ENCODE results near the gene CYRIA.

CYRIA gene

GRCh38 chr2:16669388-16669787 lies 3.8 kb upstream of the CYRIA start:
- DNase-seq (ENCODE audit: low read depth), result no peak

DNA sequence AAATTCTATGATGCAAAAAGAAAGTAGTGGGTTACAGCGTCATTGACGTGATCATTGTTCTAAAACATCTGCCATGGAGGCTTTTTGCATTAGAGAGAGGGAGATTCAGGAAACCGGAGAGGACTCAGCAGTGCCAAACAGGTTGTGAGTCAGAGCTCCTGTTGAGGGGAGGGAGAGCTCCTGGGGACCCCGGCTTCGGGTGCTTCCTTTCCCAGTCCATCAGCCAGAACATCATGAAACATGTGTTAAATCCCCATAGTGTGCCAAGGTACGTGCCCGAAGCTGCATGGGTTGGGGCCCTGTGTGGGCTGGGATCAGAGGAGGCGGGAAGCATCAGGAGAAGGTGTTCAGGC lies 791 bp upstream of the CYRIA start:
- DNase-seq (ENCODE audit: low read depth), result no peak

DNA sequence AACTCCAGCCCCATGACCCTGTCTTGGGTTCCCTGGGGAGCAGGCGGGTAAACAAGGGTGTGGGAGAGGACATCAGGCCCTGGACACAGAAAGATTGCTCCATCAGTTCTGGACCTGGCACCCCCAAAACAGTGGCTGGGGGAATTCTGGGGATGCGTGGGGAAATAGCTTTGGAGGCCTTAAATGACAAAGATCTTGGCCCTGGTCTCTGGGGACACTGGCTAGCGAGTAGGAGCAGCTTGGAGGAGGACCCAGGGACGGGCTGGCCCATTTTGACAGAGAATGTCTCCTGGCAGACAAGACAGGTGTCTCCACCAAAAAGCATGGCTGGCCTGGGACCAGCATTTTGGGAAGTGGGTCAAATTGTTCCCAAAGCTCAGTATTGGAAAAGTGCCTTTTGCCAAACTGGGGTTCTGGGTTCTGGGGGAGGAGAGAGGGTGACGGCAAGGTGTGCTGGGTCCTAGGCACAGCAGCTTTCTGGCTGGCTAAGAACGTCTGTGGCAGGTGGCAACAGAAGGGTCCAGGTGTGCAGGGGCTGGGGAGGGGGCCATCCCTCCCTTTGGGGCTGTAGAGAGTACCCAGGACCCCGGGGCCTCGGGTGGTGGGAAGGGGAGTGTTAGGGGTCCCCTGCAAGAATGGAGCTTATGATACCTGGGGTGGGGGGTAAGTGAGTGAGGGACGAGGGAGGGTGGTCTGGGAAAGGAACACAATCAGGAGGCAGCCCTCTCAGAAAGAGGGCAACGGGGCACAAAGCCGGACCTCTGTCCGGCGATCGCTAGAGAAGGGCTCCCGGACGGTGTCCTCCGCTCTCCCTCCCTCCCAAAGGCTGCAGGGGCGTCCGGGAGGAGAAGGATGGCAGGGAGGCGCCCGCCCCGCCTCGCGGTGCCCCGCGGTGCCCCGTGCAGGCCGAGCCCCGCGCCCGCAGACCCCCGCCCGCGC lies 556 bp downstream of the CYRIA start:
- no peak for DNase-seq (ENCODE audit: low read depth)

GRCh38 chr2:16664052-16664731 lies 1.4 kb downstream of the CYRIA start:
- no peak for DNase-seq (ENCODE audit: low read depth)

- DNase-seq (ENCODE audit: low read depth), result no peak
These were observed 2.3 kb downstream of the CYRIA start for GRCh38 chr2:16663121-16663905.

- DNase-seq (ENCODE audit: low read depth), result no peak
These were observed 3.4 kb downstream of the CYRIA start for GRCh38 chr2:16661936-16662839.

DNA sequence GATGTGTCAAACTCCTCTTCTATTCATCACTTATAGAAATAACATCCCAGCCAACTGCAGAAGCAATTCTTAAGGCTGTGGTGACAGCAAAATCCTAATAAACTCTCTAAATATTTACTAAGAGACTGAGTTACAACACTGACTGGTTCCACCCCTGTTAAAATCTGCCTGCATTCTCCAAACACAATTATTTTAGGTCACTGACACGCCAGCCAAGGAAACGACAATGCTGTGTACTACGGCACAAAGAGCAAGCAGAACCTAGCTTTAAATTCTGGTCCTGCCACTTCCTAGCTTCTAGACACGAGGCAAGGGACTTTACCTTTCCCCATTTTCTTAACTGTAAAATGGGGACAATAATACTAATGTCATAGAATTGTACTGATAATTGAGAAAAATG lies 4.1 kb downstream of the CYRIA start:
- DNase-seq (ENCODE audit: low read depth), result no peak

DNA sequence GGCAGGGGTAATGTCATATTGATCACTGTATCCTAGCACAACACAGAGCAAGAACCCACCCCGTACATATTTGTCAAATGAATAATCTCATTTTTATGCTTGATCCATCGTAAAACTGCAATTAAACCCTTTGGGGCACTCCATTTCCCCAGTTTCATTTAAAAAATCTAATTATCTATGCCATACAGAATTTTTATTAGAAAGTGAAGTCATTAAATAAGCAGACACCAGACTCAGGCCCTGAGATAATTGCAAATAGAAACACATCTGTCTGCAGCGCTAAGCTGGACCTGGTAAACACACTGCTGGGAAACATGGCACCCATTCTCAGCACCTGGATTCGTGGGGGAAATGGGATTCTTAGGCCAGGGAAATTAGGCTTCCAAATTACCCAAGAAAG lies 5.1 kb downstream of the CYRIA start:
- DNase-seq (ENCODE audit: low read depth), result no peak

- no peak for DNase-seq (ENCODE audit: low read depth)
These were observed 5.5 kb downstream of the CYRIA start for GRCh38 chr2:16660114-16660513.

- no peak for DNase-seq (ENCODE audit: low read depth)
These were observed 7.4 kb downstream of the CYRIA start for GRCh38 chr2:16658076-16658739.

- no peak for DNase-seq (ENCODE audit: low read depth)
These were observed 8.0 kb downstream of the CYRIA start for GRCh38 chr2:16657671-16658070.

- DNase-seq (ENCODE audit: low read depth), result no peak
These were observed 8.7 kb downstream of the CYRIA start for GRCh38 chr2:16656784-16657391.

DNA sequence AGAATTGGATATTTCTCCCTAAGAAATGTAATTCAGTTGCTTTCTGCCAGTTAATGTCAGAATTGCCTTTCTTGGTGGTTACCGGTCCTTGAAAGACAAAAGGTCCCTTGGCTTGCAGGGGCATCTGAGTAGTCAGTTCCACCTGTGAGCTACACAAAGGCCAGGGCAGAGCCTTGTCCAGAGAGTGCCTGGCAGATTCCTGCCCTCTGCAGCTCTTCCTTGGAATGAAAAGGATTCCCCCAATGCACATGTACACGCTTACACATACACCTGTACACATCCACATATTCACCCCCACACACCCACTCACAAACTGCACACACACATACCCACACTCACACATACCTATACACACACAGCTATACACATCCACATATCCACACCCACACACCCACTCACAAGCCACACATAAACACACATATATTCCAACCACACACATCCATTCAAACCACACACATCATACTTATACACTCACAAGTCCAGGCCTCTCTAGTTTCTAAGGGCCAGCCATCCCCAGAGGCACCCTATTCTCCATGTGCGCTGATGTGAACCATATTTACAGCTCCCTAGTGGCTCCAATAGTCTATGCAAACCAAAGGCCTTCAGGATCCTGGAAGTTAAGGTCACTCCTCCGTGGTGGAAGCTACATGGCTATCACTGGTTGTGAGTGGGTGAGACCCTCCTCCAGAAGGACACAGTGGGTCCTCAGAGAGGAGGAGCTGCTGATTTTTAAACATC lies 9.6 kb downstream of the CYRIA start:
- no peak for DNase-seq (ENCODE audit: low read depth)

DNA sequence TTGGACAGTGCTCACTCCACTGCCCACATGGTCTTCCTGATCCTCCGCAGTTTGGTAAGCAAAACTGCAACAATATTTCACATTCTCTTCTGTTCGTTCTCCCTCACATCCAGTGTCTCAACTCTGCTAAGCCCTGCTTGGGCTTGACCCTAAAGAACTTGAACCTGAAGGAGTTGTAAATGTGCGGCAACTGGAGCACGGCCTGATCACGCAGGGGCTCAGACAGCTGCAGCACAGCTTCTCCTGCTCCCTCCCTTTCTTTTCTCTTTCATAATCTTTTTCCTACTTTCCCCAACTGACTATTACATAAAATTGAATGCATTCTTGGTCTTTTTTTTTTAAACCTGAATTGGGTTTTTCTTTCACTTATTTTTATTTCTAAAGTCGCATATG lies 10.2 kb downstream of the CYRIA start:
- no peak for DNase-seq (ENCODE audit: low read depth)

- DNase-seq (ENCODE audit: low read depth), result no peak
These were observed 10.7 kb downstream of the CYRIA start for GRCh38 chr2:16654833-16655444.

- DNase-seq (ENCODE audit: low read depth), result no peak
These were observed 11.8 kb downstream of the CYRIA start for GRCh38 chr2:16653799-16654198.

DNA sequence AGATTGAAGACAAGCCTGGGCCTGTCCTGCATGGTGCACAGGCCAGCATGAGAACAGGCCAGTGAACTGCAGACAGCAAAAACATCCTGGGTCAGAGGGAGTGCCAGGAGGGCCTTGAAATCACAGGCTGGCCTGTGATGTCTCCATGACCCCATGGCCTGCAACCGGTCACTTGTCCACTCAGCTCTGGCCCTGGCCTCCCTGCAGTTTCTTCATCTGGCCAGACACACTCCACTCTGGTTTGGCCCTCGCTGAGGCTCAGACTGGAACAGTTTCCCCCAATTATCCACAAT lies 12.6 kb downstream of the CYRIA start:
- DNase-seq (ENCODE audit: low read depth), result no peak

- DNase-seq (ENCODE audit: low read depth), result no peak
These were observed 13.1 kb downstream of the CYRIA start for GRCh38 chr2:16652296-16653082.
